HepG2 (cell line): ENCODE data around the gene RABL6. TPM values are rescaled to one million over a fixed set of nuclear protein-coding genes. Genes with fewer than 3 reads are reported as not detected.

Experiments
- ATAC-seq: fragments of 200-7000 bp; cut with Tn5 transposase; 3 replicates; pipeline ENCODE4 v1.9.1; 2020; ENCODE audit warnings: mild to moderate bottlenecking, moderate library complexity
- BruUV-seq: library from RNA; stranded (reverse); fragments of 400-500 nt; replicated peaks from 2 replicates; lab custom pipeline; 2021; lab: Mats Ljungman, UMichigan
- CTCF ChIA-PET: fragments of 300-600 bp; formaldehyde crosslinking; extraction: SDS; loops from one replicate; lab custom pipeline; 2021; ENCODE audit warnings: low total read pairs, inconsistent platforms, low intra/inter-chr PET ratio; lab: Yijun Ruan, JAX
- POLR2A ChIA-PET: fragments of 350-600 bp; sonication (Branson Sonifier 250); formaldehyde crosslinking; loops from one replicate; lab custom pipeline; 2020; ENCODE audit warnings: antibody characterized with exemption, inconsistent platforms; lab: Yijun Ruan, JAX
- DNase-seq: peaks from one replicate; pipeline ENCODE4 v3.0.0-alpha.2; 2015; ENCODE audit warnings: low spot score
- FAIRE-seq: peaks from 3 replicates; lab custom pipeline; 2011; peaks lifted over from hg19 to GRCh38; lab: Jason Lieb, UNC
- H2AFZ ChIP-seq: one replicate; pipeline ENCODE4 v1.6.1; 2011; ENCODE audit warnings: low read length, inconsistent platforms
- H3K27ac ChIP-seq: fragments of 300-600 bp; 3 replicates; pipeline ENCODE4 v1.8.0; 2011; ENCODE audit warnings: mixed run types, mild to moderate bottlenecking, mixed read lengths, low read length, inconsistent platforms; ENCODE audit not compliant: insufficient read depth; ENCODE audit errors: extremely low read length
- H3K27me3 ChIP-seq, 2 experiments: fragments of 200-600 bp in 1 of 2; 2 replicates in 1 of 2; 3 replicates in 1 of 2; pipeline versions ENCODE4 v1.6.0 to v1.8.0; 2011; ENCODE audit warnings: low read length in 2 of 2, mild to moderate bottlenecking in 2 of 2, moderate library complexity in 2 of 2, inconsistent platforms in 1 of 2; ENCODE audit not compliant: insufficient read depth in 2 of 2, control insufficient read depth in 1 of 2
- H3K36me3 ChIP-seq, 2 experiments: fragments of 200-600 bp in 1 of 2; replicated peaks in 1 of 2; 2 replicates in 1 of 2; 3 replicates in 1 of 2; pipeline versions ENCODE4 v1.5.1 to v1.8.0; 2011; ENCODE audit warnings: low read length in 2 of 2, inconsistent platforms in 1 of 2; ENCODE audit not compliant: insufficient read depth in 2 of 2, control insufficient read depth in 1 of 2
- H3K4me1 ChIP-seq: 2 replicates; pipeline ENCODE4 v1.5.1; 2012; ENCODE audit warnings: low read length, inconsistent platforms; ENCODE audit not compliant: insufficient read depth
- H3K4me2 ChIP-seq: 2 replicates; pipeline ENCODE4 v1.6.0; 2011; ENCODE audit warnings: low read depth, low read length, inconsistent platforms
- H3K4me3 ChIP-seq, 3 experiments: fragments of 200-600 bp in 1 of 3; sonication (generic), shearing (Covaris generic) in 1 of 3; replicated peaks in 1 of 3; 2 replicates each; pipeline ENCODE4 v1.5.1; 2011 to 2016; ENCODE audit warnings: low read length in 3 of 3, inconsistent platforms in 2 of 3, low read depth in 2 of 3, mild to moderate bottlenecking in 2 of 3, control low read depth in 1 of 3, mixed read lengths in 1 of 3; ENCODE audit not compliant: insufficient read depth in 1 of 3
- H3K79me2 ChIP-seq: one replicate; pipeline ENCODE4 v1.6.1; 2011; ENCODE audit warnings: low read length, inconsistent platforms; ENCODE audit not compliant: insufficient read depth
- H3K9ac ChIP-seq: 2 replicates; pipeline ENCODE4 v1.6.0; 2011; ENCODE audit warnings: mild to moderate bottlenecking, low read depth, low read length, inconsistent platforms; ENCODE audit not compliant: insufficient read depth
- H3K9me3 ChIP-seq: 2 replicates; pipeline ENCODE4 v1.5.1; 2012; ENCODE audit warnings: mild to moderate bottlenecking, low read length
- H4K20me1 ChIP-seq: 2 replicates; pipeline ENCODE4 v1.6.0; 2011; ENCODE audit warnings: inconsistent platforms, mild to moderate bottlenecking, low read length, moderate library complexity; ENCODE audit not compliant: insufficient read depth
- CBX1 ChIP-seq: IDR thresholded peaks from one replicate; pipeline ENCODE4 v1.6.1; 2016; ENCODE audit warnings: antibody characterized with exemption, low read depth
- HNRNPL ChIP-seq: fragments of 200-400 bp; formaldehyde crosslinking; IDR thresholded peaks from 2 replicates; pipeline ENCODE4 v1.6.1; 2017; ENCODE audit warnings: mild to moderate bottlenecking, low read depth, low read length
- KAT7 ChIP-seq: IDR thresholded peaks from 2 replicates; pipeline ENCODE4 v1.6.1; 2018; ENCODE audit warnings: borderline replicate concordance, missing compliant biosample characterization
- MAZ ChIP-seq, 2 experiments: sonication (generic) in 1 of 2; formaldehyde crosslinking in 1 of 2; IDR thresholded peaks; 2 replicates each; pipeline versions ENCODE4 v1.5.0 to v1.6.1; 2012 to 2020; ENCODE audit warnings: low read depth in 2 of 2, mild to moderate bottlenecking in 2 of 2, borderline replicate concordance in 1 of 2, improper control_type of control experiment in 1 of 2, low read length in 1 of 2, missing genetic modification reagents in 1 of 2, moderate library complexity in 1 of 2
- MXI1 ChIP-seq: IDR thresholded peaks from 3 replicates; pipeline ENCODE4 v1.6.1; 2012; ENCODE audit warnings: low read depth, low read length, inconsistent platforms, borderline replicate concordance
- POLR2G ChIP-seq: fragments of 200-400 bp; formaldehyde crosslinking; IDR thresholded peaks from 2 replicates; pipeline ENCODE4 v1.6.1; 2018; ENCODE audit warnings: mild to moderate bottlenecking, low read depth, low read length, moderate library complexity
- PPARG ChIP-seq: conservative IDR thresholded peaks from 2 replicates; pipeline ENCODE4 v1.6.1; 2016; ENCODE audit warnings: missing biosample characterization, missing genetic modification reagents
- RARA ChIP-seq: IDR thresholded peaks from 2 replicates; pipeline ENCODE4 v1.6.1; 2016; ENCODE audit warnings: missing genetic modification reagents, missing compliant biosample characterization
- RNF2 ChIP-seq: fragments of 450-650 bp; conservative IDR thresholded peaks from 2 replicates; pipeline ENCODE4 v1.6.1; 2016; ENCODE audit warnings: low read depth
- SAP130 ChIP-seq: IDR thresholded peaks from 2 replicates; pipeline ENCODE4 v1.6.1; 2016; ENCODE audit warnings: low read depth
- SMAD9 ChIP-seq: sonication (generic); formaldehyde crosslinking; IDR thresholded peaks from 2 replicates; pipeline ENCODE4 v1.5.1; 2020; ENCODE audit warnings: mild to moderate bottlenecking, missing genetic modification reagents
- ZNF205 ChIP-seq: IDR thresholded peaks from 2 replicates; pipeline ENCODE4 v1.6.1; 2018; ENCODE audit warnings: missing biosample characterization, missing genetic modification reagents
- ZNF772 ChIP-seq: sonication (generic); formaldehyde crosslinking; IDR thresholded peaks from 2 replicates; pipeline ENCODE4 v1.5.0; 2020; ENCODE audit warnings: mild to moderate bottlenecking, missing genetic modification reagents
- ZSCAN22 ChIP-seq: sonication (generic); formaldehyde crosslinking; IDR thresholded peaks from 2 replicates; pipeline ENCODE4 v1.4.0; 2020; ENCODE audit warnings: mild to moderate bottlenecking, missing genetic modification reagents
- ZSCAN9 ChIP-seq: IDR thresholded peaks from 2 replicates; pipeline ENCODE4 v1.6.1; 2016; ENCODE audit warnings: borderline replicate concordance
- WGBS: methylation state at CpG from one replicate; pipeline ENCODE4 v1.1.6; 2017; ENCODE audit warnings: low lambda C conversion rate; 5-methylcytosine and 5-hydroxymethylcytosine counted together
- in situ Hi-C: cut with HindIII; loops from 2 replicates; pipeline ENCODE4 v1.10.0; 2017; ENCODE audit warnings: low pct_unique_long_range_greater_than_20kb; ENCODE audit not compliant: extremely low pct_ligation_motif_present
- intact Hi-C: fragments of 100-400 bp; cut with micrococcal nuclease; formaldehyde crosslinking; loops from one replicate; pipeline ENCODE4 v1.10.0; 2022; ENCODE audit not compliant: unreplicated experiment
- polyA plus RNA-seq, 8 experiments: library from polyadenylated mRNA; depleted of rRNA in 3 of 8; stranded (reverse) in 7 of 8; unstranded in 1 of 8; fragments of >200 nt; fragmentation: Illumina TruSeq in 4 of 8; extraction: Trizol in 4 of 8; gene quantifications; 2 replicates each; pipeline versions ENCODE4 v1.2.1 to v1.2.3, GENCODE V29; 2011 to 2016; ENCODE audit warnings: low read depth in 4 of 8, missing spikeins in 1 of 8, mixed read lengths in 1 of 8; ENCODE audit not compliant: insufficient read depth in 1 of 8
- total RNA-seq, 5 experiments: library from RNA; depleted of rRNA; stranded (reverse); fragments of >200 nt; fragmentation: Illumina TruSeq; extraction: Trizol; gene quantifications; 2 replicates each; pipeline ENCODE4 v1.2.3, GENCODE V29; 2016; ENCODE audit warnings: low read depth in 1 of 5
- TF ChIP-seq, protein P1 (sequence below), 2 experiments: sonication (generic) in 1 of 2; formaldehyde crosslinking in 1 of 2; IDR thresholded peaks; 2 replicates each; pipeline versions ENCODE4 v1.4.0 to v1.6.1; 2016 to 2020; ENCODE audit warnings: borderline replicate concordance in 1 of 2, low read depth in 1 of 2, mild to moderate bottlenecking in 1 of 2, missing genetic modification reagents in 1 of 2
- TF ChIP-seq, protein P2 (sequence below): sonication (generic); formaldehyde crosslinking; IDR thresholded peaks from 2 replicates; pipeline ENCODE4 v1.5.0; 2020; ENCODE audit warnings: mild to moderate bottlenecking, missing genetic modification reagents

The RABL6 gene
- total and polyA plus RNA-seq, 2 of the 13 experiments (the other 11 are each of a cell fraction or from before 2014, with no cell fraction given), result 81.5 to 125 TPM

DNA sequence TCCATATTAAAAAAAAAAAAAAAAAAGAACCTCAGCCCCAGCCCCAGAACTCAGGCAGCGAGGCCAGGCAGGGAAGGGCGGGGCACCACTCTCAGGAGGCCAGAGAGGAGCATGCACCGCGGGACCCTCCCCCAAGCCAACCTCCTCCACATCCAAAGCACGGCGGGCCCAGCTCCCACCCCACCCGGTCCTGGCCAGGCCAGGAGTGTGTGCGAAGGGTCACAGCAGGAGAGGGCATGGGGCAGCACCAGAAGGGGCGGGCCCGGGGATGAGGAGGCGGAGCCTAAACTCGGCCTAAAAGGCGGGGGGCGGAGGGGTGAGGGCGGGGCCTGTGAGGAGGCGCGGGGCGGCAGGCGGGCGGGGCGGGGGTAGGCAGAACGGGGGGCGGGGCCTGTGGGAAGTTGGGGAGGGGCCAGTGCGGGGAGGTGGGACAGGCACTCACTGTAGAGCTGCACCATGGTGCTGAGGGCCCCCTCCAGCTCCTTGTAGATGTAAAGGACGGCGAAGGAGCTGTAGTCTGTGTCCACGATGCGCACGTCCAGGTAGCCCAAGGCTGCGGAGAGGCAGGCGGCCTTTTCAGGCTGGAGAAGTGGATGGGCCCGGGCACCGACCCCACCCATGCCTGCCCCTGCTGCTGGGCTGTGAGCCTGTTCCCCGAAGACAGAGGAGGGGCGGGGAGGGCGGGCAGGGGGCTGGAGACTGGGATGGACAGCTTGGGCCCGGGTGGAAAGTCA, 44.7 kb upstream of the RABL6 start:
- Histone ChIP-seq H3K36me3 (no peaks in the 10 kb centered on the region), H3K4me2 (peak overlapping the region; percentile 23; the same call in 1 of the 2 replicates), H3K27me3 (peaks cover 0 to 9% of the 10 kb centered on the region in 2 experiments; a peak in 1 of 5 replicates), H2AFZ (no peak overlapping the region), H3K9ac (no peak overlapping the region), H3K79me2 (no peaks in the 10 kb centered on the region), H3K27ac (no peak overlapping the region), H3K4me1 (peaks cover 71% of the 10 kb centered on the region), H3K9me3 (no peaks in the 10 kb centered on the region), H3K4me3 (peak overlapping the region in 1 of 3 experiments; percentile 44; a peak in 1 of 6 replicates), H4K20me1 (no peaks in the 10 kb centered on the region)
- BruUV-seq, result no TSS peak
- ChIA-PET POLR2A (interaction anchor here (1.4 kb wide), 1 partner anchor 35 kb away, joined by 3 read pairs; no protein-coding TSS in a partner anchor), CTCF (no interaction called here)
- in situ Hi-C loops, result no loop called here
- intact Hi-C loops, result no loop called here
- DNase-seq (peak; percentile 30), FAIRE-seq (no peak), ATAC-seq (peak; percentile 18)
- 53% methylated on average over 32 of the region's 37 CpGs for WGBS
- TF ChIP-seq SMAD9 (CRISPR knock-in tag) (no peak), ZNF772 (CRISPR knock-in tag) (no peak), SAP130 (CRISPR knock-in tag) (peak; percentile 39; the same call in 1 of the 2 replicates), ZSCAN22 (CRISPR knock-in tag) (no peak), KAT7 (CRISPR knock-in tag) (no peak), PPARG (CRISPR knock-in tag) (peak; percentile 74), ZSCAN9 (no peak), ZNF205 (CRISPR knock-in tag) (no peak), MXI1 (0 out of 3 replicates have a peak, but pooled peaks have one; percentile 14), HNRNPL (0 out of 2 replicates have a peak, but pooled peaks have one; percentile 14), RARA (0 out of 2 replicates have a peak, but pooled peaks have one; percentile 13), POLR2G (peak; percentile 37; the same call in 1 of the 2 replicates), MAZ (IDR thresholded peaks at IDR 0.05; ENCODE audit: borderline replicate concordance, low read depth, low read length) (peak; percentile 44; the same call in 1 of the 2 replicates), MAZ (CRISPR knock-in tag; IDR thresholded peaks at IDR 0.05; ENCODE audit: low read depth) (no peak), CBX1 (no peak), RNF2 (no peak)
- TF ChIP-seq, protein P1, sequence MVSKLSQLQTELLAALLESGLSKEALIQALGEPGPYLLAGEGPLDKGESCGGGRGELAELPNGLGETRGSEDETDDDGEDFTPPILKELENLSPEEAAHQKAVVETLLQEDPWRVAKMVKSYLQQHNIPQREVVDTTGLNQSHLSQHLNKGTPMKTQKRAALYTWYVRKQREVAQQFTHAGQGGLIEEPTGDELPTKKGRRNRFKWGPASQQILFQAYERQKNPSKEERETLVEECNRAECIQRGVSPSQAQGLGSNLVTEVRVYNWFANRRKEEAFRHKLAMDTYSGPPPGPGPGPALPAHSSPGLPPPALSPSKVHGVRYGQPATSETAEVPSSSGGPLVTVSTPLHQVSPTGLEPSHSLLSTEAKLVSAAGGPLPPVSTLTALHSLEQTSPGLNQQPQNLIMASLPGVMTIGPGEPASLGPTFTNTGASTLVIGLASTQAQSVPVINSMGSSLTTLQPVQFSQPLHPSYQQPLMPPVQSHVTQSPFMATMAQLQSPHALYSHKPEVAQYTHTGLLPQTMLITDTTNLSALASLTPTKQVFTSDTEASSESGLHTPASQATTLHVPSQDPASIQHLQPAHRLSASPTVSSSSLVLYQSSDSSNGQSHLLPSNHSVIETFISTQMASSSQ (IDR thresholded peaks at IDR 0.05; ENCODE audit: low read depth), result no peak
- TF ChIP-seq, protein P1 (CRISPR knock-in tag; IDR thresholded peaks at IDR 0.05; ENCODE audit: borderline replicate concordance), result no peak
- TF ChIP-seq, protein P2, sequence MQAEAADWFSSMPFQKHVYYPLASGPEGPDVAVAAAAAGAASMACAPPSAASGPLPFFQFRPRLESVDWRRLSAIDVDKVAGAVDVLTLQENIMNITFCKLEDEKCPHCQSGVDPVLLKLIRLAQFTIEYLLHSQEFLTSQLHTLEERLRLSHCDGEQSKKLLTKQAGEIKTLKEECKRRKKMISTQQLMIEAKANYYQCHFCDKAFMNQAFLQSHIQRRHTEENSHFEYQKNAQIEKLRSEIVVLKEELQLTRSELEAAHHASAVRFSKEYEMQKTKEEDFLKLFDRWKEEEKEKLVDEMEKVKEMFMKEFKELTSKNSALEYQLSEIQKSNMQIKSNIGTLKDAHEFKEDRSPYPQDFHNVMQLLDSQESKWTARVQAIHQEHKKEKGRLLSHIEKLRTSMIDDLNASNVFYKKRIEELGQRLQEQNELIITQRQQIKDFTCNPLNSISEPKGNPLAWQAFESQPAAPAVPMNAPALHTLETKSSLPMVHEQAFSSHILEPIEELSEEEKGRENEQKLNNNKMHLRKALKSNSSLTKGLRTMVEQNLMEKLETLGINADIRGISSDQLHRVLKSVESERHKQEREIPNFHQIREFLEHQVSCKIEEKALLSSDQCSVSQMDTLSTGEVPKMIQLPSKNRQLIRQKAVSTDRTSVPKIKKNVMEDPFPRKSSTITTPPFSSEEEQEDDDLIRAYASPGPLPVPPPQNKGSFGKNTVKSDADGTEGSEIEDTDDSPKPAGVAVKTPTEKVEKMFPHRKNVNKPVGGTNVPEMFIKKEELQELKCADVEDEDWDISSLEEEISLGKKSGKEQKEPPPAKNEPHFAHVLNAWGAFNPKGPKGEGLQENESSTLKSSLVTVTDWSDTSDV (CRISPR knock-in tag), result 0 out of 2 replicates have a peak, but pooled peaks have one; percentile 21
